Measurements from ENCODE around the gene TMEM212.
"Not testable (repeated sequence)": the region's sequence is repeated elsewhere in the genome, so short reads cannot be mapped to it uniquely, and the experiment has no call there.

The TMEM212 gene

DNA sequence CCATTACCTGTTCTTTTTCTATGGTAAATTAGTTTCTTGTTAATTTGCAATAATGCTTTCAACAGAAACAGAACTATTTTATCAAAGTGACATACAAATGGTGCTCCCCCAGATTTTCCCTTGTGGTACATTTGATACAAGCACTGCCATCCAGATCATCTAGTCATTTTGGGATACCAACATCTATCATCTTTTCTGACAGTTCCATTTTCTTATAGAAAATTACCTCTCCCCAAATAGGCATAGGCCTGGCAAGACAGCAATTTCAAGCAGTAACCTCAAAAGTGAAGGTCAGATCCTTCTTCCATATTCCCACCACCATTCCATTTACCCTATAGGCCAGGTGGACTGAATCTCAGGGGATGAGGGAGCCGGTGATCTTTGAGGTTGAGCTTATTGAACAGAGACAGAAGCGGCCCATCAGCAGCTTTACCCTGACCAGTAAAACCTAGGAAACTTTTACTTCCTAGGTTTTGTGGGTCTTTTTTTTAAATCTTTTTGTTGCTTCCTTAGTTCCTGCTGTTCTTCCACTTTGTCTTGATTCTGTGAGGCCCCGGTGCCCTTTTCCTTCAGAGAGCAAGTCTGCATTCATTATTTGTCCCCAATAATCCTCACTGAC is 29.8 kb upstream of the TMEM212 start:
- FAIRE-seq = no peak

DNA sequence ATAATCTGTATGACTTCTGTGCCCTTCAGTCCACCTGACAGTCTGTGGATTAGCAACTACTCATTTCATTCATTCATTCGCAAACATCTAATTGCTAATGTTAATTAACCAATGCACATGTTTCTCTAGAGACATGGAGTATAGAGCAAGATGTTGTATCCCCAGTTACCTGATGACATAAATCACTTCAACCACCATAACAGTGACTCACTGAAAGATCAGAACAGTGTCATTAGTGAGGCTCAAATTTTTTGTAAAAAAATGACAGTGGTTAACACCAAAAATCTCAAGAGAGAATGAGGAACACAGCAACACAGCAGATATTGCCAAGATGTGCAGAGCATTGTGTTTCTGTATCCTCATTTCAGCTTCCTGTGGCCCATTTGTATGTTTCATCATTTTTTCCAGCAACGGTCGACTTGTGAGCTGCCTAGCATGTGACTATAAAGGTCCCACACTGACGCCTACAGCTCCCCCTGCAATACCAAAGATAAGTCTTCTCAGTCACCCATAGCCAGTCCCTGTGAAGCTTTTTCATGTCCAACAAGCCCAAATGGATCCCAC is 29.2 kb upstream of the TMEM212 start:
- FAIRE-seq = no peak

DNA sequence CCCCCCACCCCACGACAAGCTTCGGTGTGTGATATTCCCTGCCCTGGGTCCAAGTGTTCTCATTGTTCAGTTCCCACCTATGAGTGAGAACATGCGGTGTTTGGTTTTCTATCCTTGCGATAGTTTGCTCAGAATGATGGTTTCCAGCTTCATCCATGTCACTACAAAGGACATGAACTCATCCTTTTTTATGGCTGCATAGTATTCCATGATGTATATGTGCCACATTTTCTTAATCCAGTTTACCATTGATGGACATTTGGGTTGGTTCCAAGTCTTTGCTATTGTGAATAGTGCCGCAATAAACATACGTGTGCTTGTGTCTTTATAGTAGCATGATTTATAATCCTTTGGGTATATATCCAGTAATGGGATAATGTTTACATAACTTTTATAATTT is 28.5 kb upstream of the TMEM212 start:
- not testable (repeated sequence) for FAIRE-seq

DNA sequence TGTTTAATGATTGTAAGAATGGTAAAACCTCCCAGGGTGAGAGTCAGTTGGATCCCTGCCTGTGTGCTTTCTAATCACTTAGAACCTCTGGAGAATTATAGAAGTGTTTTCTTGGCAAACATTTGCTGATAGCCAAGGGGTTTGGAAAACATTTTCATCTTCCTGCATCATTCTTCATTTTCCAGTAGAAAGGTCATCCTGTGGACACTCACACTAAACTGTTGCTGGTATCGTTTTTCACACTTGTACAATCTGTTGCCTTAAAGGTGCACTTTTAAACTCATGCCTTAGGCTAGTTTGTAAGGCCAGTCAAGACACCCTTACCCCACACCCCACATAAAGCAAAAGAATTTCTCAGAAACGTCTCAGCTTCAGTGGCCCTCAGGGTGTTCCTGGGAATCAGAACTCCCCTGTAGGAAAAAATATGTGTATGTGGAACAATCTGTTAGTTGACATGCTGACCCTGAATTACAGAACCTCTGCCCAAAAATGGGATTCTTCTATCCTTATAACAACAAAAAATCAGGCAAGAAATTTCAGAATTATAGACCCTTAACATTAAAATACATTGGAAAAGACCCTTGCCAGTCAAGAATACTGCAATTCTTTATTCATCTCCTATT is 27.1 kb upstream of the TMEM212 start:
- FAIRE-seq = no peak

DNA sequence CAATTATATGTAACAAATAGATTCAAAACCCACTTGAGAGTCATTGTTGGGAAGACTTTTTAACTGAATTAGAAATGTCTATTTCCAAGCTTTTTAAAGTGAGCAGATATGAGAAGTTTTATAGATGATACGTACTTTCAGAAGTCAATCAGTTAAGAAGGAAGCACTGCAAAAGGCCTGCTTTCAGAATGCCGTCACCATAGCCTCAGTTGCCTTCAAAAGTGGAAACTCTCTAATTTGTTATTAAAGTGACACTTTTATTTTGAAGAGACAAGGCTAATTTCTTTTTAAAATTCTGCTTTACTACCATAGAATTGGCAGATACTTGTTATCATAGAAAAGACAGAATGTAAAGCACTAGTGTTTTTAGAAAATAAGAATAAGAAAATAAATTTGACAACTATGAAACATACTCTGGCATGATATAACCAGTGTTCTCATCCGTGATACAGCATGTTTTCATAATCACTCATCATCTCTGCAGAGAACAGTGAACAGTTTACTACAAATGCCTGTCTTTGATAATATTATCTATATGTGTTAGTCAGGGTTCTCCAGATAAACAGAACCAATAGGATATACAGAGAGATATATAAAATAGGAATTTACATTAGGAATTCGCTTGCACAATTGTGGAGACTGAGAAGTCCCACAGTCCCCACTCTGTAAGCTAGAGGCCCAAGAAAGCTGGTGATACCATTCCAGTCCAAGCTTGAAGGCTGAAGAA is 25.9 kb upstream of the TMEM212 start:
- FAIRE-seq = no peak

DNA sequence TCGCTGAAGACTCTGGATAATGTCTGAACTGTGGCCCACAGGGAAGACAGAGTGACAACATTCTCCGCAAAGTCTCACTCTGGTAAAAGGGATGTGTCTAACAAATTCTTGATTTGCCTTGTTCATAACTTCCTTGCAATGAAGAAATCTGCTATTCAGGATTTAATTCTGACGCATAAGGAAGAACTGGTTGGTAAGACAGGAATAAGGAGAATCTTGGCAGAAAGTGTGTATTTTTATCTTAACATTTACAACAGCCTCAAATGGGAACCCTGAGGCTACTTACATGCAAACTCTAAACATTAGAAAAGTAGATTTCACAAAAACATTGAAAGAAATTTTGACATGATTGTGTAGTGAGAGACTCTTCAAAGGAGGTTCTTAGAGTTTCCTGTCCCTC is 22.1 kb upstream of the TMEM212 start:
- FAIRE-seq = no peak

DNA sequence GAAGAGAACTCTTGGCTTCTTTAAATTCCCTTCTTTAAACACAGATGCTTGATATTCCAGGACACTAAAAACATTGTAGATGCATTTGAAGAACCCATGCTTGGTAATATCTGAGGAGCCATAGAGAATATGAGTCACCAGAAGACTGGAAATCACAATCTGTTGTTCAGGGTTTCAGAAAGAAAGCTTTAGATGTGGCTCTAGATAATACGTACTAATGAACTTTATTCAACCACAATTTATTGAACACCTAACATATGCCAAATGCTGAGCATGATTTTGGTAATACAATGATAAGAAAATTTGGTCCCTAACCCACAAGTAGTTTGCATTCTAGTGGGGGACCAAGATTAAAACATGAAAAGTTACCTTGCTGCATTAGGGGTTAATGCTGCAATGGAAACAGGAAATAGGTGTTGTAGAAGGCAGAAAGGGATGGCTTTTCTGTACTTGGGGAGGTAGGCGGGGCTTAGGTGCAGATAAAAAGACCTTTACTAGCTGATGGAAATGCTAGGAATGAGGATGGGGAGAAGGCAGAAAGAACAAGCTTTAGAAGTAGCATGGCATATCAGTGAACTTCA is 21.3 kb upstream of the TMEM212 start:
- no peak for FAIRE-seq

DNA sequence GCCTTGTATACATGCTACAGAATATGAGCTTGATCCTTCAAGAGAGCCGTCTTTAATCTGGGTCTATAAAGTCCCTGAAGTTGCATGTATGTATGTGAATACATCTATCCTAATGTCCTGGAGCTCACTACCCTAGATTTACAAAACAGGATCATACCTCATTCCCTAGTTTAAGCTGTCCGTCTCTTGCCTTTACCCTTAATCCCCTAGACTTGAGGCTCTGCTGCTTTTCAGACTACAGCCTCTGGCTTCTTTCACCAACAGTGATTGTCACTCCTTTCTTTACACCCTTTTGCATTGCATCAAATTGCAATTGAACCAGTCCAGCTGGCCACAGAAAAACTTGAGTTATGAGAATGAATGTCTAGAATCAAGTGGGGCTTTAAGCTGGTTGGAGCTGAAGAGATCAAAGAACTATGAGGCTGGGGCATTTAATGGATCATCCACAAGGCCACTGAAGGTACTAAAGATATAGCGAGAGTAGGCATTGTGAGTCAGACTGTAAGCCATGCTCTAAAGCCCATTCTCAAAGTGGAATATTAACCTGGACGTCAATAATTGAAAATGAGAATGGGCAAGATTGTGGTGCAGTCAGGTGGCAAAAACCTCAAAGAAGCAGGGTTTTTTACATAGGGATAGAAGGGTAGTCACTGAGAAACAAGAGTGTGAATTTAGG is 20.6 kb upstream of the TMEM212 start:
- no peak for FAIRE-seq

DNA sequence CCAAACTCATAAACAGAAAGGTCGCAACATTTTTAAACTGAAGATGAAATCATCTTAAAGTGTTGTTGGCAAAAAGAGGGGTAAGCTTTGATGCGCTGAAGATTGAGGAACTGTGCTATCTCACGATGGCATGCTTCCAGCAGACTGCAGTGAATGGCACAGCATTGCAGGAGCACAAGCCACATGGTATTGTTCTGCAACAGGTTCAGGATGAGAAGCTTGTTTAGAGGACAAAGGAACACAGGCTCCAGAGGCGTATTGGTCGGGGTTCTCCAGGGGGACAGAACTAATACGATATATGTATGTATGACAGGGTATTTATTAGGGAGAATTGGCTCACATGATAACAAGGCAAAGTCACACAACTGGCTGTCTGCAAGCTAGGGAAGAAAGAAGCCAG is 19.0 kb upstream of the TMEM212 start:
- no peak for FAIRE-seq

DNA sequence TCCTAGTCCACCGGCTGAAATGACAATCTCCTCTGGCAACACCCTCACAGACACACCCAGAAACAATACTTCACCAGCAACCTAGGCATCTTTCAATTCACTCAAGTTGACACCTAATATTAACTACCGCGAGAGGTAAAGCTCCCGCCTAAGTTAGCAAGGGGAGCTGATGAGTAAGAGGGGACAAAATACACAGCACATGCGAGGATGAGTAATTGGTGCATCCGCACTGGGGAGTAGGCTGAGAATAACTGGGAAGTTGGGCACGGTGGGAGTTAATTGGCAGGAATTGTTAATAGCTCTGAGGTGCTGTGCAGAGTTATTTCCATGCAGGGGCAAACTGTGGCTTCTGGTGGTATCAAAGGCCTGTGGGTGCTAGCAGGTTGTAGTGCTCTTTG is 18.3 kb upstream of the TMEM212 start:
- no peak for FAIRE-seq

DNA sequence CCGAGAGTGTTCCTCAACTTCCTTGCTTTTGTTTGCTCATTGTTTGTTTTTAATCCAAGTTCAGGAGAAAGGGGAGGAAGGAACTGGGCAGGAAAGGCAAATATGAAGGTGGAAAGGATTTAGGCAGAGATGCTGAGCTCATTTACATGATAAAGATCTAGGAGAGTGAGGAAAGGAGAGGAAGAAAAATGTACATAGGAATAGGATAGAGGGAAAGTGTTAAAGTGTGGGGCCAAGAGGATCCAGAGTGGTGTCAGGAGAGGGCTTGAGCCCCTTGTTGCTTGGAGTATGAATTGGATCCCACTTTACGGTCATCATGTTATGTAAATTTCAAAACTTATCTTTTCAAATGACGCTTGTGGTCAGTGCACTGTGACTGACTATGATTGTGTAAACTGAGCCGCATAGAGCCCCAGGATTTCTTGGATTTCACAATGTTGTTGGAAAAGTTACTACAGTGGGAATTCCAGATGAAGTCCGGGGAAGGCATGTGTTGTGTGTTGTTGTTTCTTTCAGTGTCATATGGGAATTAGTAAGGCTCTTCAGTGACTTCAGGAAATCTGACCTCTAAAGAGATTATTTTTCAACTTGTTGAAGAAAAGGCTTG is 17.8 kb upstream of the TMEM212 start:
- FAIRE-seq = no peak

DNA sequence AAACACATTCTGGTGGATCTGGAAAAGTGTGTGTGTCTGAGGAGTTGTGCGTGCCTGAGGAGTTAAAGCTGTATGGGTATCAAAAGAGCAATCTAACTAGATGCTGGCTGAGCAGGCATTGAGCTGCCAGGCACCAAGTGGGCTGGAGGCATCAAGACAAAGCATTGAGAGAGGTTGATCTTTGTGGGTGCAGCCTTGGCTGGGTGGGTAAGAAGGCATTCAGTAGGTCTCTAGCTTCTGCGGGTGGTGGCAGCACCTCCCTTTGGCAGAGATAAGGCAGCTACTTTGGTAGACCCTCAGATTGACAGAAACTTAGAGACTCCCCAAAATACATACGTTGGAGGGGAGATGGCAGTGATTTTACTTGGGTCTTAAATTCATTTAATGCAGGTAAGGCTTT is 15.8 kb upstream of the TMEM212 start:
- FAIRE-seq = no peak

DNA sequence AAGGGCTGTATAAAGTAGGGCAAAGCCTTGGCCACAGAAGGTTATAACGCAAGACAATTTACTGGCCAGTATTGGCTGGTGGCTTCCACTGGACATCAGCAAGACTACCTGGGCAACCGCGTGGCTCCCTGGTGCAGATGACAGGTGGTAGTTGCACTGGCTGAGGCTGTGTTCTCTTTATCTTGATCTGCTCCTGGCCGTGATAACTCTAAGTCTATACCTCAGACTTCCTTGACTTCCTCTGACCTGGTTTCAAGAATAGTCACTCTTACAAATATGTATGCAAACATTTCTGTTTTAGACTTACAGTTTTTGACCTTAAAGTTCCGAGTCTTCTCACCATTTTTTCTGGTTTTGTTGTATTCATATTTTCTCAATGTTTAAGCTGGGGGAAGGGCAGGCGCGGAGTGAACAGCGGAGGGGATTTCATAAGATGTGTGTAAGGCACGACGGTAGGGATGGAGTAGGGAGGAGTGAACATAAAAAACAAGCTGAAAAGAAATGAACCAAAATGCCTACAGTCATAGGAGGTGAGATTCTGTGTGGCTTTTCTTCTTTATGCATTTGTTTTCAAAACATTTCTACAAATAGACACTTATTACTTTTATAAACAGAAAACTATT is 15.2 kb upstream of the TMEM212 start:
- FAIRE-seq = no peak

DNA sequence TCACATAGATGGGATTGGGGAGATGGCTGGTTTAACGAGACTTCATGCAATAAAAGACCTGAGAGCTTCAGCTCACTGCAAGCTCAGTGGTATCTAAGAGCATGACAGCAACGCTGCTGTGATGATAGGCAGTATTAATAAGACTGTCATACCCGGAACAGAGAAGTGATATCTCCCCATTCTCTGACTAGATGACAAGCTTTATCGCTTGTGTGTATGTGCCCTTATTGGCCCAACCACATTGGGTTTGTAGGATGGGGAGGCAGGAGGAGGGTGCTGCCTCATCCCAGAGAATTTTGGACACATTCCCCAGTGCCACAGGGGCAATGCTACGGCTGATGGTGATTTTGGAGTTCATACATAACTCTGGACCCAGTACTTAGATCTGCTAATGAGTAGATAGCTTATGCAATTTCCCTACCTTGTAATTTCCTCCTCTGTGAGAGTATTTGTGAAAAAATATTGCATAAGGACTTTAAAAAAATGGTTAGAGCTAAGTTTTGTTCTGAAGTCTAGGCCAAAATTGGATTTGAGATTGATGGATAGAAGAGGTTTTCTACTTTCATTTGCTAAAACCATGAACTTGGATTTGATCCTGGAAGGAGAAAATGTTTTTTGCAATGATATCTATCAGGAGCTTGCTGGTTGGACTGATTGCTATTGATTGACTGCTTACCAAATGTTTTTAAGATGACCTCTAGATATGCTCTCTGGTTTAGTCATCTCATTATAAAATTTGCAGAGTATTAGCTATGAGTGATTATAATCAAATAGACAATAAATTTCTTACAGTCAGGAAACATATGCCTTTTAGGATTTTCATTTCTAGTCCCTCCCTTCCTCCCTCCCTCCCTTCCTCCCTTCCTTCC is 14.0 kb upstream of the TMEM212 start:
- FAIRE-seq = no peak

DNA sequence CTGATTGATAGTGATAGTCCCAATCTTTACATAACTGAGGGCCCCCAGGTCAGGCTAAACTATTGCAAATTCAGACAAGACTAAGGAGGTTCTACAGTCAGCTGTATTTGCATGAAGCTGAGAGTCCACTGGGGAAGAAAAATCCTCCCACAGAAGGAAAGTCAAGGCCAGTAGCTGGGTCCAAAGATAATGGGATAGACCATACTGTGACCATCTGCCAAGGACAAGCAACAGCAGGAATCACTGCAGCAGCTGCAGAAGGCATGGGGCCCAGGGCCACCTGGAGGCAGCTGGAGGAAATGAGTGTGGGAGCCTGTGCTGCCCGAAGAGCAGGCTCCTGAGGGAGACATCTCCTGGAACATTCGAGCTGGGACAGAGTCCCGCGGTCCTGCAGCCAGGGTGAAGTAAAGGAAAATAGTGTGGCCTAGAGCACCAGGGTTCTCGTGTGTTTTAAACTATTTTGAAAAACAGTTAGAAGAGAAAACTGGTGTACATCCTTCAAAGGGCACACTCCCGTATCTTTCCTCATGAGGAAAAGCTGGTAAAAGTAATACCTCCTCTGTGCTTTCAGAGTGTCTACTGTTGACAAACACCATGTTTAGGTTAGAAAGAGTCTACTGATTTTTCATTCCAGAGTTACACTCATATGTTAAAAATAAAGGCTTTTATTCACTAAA is 13.2 kb upstream of the TMEM212 start:
- FAIRE-seq = no peak

DNA sequence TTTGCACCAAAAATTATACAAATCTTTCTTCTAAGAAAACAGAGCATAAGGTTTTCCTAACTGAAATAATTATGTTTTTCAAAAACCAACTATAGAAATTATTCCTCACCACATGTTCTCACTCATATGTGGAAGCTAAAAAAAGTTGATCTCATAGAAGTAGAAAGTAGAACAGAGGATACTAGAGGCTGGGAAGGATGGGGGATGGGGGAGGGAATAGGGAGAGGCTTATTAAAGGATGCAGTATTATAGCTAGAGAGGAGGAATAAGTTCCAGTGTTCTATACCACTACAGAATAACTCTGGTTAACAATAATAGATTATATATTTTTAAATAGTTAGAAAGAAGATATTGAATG is 12.7 kb upstream of the TMEM212 start:
- FAIRE-seq = no peak

DNA sequence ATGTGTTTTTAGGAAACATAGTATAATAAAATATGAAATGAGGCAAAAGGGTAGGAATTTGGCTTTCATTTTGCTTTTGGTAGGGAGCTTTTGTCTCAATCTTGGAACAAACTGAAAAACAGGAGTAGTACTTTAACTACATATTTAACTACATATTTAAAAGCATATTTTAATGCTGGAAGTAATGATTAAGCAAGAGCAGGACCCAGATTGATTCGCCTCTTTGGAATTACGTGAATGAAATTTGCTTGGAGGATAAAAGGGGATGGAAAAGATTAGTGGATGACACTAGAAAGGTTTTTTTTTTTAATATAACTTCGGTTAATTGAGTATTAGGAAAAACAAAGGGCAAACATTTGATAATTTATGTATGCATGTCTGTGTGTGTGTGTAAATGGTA is 11.2 kb upstream of the TMEM212 start:
- FAIRE-seq = no peak

DNA sequence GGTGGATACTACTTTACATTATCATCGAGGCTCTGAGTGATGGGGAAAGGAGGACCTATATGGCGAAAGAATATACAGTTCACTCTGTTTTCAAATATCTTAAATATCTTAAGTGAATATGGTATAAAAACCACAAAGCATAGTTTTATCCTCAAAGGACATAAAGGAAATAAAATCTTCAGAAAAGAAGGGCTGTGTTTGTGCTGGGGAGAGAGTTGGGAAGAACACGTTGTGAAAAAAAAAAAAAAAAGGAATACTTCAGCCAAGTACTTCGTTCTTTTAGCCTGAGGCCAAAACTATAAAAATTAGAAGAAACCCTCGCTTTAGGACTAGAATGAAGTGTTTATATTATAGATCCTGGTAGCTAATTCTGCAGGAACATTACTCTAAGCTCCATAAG is 10.2 kb upstream of the TMEM212 start:
- no peak for FAIRE-seq

DNA sequence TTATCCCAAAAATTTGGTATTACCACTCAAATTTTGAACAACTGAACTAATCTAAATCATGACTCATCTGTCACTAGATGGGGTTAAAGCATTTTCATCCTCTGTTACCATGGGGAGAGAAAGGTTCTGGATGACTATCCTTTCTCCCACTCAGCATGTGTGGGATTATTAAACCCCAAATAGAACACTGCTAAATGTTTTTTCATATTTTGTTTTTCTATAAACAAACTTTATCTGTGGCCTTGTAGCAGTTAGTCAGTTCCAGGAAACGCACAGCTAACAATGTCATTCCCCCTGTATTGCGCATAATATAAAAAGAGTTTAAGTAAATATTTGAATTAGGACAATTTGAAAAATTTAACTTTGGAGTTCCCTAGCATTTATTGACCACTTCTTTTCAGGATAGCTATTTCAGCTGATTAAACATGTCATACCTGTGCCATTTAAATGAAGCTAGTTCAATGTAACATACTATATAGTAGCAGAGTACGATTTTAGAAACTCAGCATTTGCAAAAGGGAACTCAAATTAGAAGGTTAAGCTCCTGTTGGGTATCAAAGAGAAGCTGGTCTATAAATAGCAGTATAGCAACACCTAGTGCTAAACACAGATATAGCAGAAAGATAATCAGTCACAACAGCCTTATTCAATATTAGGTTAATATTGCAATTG is 9.2 kb upstream of the TMEM212 start:
- peak; percentile 54 for FAIRE-seq

DNA sequence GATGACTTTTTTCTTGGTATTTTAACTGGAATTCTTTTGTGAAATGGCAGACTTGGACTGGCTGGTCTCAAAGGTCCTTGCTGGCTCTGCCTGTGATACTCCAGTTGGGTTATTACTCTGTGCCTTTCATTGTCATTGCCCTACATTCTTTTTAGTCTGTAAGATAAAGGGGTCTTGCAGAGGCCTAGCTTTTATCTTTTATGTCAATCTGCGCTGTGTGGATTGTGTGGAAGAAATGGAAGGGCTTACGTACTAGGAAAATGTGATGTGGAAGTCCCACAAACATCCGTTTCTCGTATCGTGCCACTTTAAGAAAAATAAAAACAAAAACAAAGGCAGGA is 8.7 kb upstream of the TMEM212 start:
- no peak for FAIRE-seq

Measured in A204.1 (cell line).